ENCODE results near the gene NOXA1. TPM values are rescaled to one million over a fixed set of nuclear protein-coding genes. Genes with fewer than 3 reads are reported as not detected.
A peak's percentile ranks its signal among the peaks of the same experiment; 100 is the strongest.

Gene NOXA1
- total RNA-seq, 1 donor from 2014 or later: 0.50 TPM

- Histone ChIP-seq H2AFZ (ENCODE audit: low read depth, low read length) (peak overlapping the region; percentile 72), H3K9me3 (ENCODE audit: insufficient read depth, low read depth, low read length) (no peaks in the 10 kb centered on the region), H4K20me1 (ENCODE audit: insufficient read depth, low read length) (no peaks in the 10 kb centered on the region), H3K79me2 (ENCODE audit: insufficient read depth, low read length) (no peaks in the 10 kb centered on the region), H3K4me3 (ENCODE audit: insufficient read depth, low read depth, low read length) (peak overlapping the region; percentile 5), H3K9ac (ENCODE audit: low read length) (peak overlapping the region; percentile 60), H3K27me3 (ENCODE audit: insufficient read depth, low read length) (no peaks in the 10 kb centered on the region), H3K4me1 (ENCODE audit: insufficient read depth, low read length) (peaks cover 7% of the 10 kb centered on the region), H3K36me3 (ENCODE audit: insufficient read depth, low read length) (no peaks in the 10 kb centered on the region), H3K4me2 (ENCODE audit: low read length) (peak overlapping the region; percentile 64), H3K27ac (ENCODE audit: low read depth, low read length) (no peak overlapping the region)
- Mint-ChIP-seq H3K4me1 (ENCODE audit: low read depth, unreplicated experiment) (no peaks in the 10 kb centered on the region), H3K36me3 (ENCODE audit: low read depth, unreplicated experiment) (no peaks in the 10 kb centered on the region), H3K9me3 (ENCODE audit: unreplicated experiment) (no peaks in the 10 kb centered on the region), H3K4me3 (ENCODE audit: unreplicated experiment) (no peak overlapping the region), H3K27me3 (ENCODE audit: low read depth, unreplicated experiment) (peaks cover 9% of the 10 kb centered on the region), H3K27ac (ENCODE audit: unreplicated experiment) (no peak overlapping the region)
- DNase-seq (ENCODE audit: low read depth): peak; percentile 72
- TF ChIP-seq CTCF (IDR thresholded peaks at IDR 0.05; ENCODE audit: insufficient read depth, low read depth, low read length): no peak
- TF ChIP-seq EZH2 (IDR thresholded peaks at IDR 0.05; ENCODE audit: insufficient read depth, low read length): no peak
- FAIRE-seq: no peak
These were observed 13.0 kb downstream of the NOXA1 start for GRCh38 chr9:137435980-137436760.

GRCh38 chr9:137436761-137437600, 13.8 kb downstream of the NOXA1 start:
- no peak for FAIRE-seq
- Mint-ChIP-seq H3K4me1 (ENCODE audit: low read depth, unreplicated experiment) (no peaks in the 10 kb centered on the region), H3K36me3 (ENCODE audit: low read depth, unreplicated experiment) (no peaks in the 10 kb centered on the region), H3K27ac (ENCODE audit: unreplicated experiment) (no peak overlapping the region), H3K9me3 (ENCODE audit: unreplicated experiment) (no peaks in the 10 kb centered on the region), H3K27me3 (ENCODE audit: low read depth, unreplicated experiment) (peaks cover 10% of the 10 kb centered on the region), H3K4me3 (ENCODE audit: unreplicated experiment) (no peak overlapping the region)
- Histone ChIP-seq H3K4me1 (ENCODE audit: insufficient read depth, low read length) (peaks cover 7% of the 10 kb centered on the region), H3K4me2 (ENCODE audit: low read length) (no peak overlapping the region), H4K20me1 (ENCODE audit: insufficient read depth, low read length) (no peaks in the 10 kb centered on the region), H3K9ac (ENCODE audit: low read length) (no peak overlapping the region), H3K79me2 (ENCODE audit: insufficient read depth, low read length) (no peaks in the 10 kb centered on the region), H3K27me3 (ENCODE audit: insufficient read depth, low read length) (no peaks in the 10 kb centered on the region), H3K9me3 (ENCODE audit: insufficient read depth, low read depth, low read length) (no peaks in the 10 kb centered on the region), H3K4me3 (ENCODE audit: insufficient read depth, low read depth, low read length) (no peak overlapping the region), H3K27ac (ENCODE audit: low read depth, low read length) (no peak overlapping the region), H2AFZ (ENCODE audit: low read depth, low read length) (no peak overlapping the region), H3K36me3 (ENCODE audit: insufficient read depth, low read length) (no peaks in the 10 kb centered on the region)
- DNase-seq (ENCODE audit: low read depth): no peak
- TF ChIP-seq CTCF (IDR thresholded peaks at IDR 0.05; ENCODE audit: insufficient read depth, low read depth, low read length): no peak
- no peak for TF ChIP-seq EZH2 (IDR thresholded peaks at IDR 0.05; ENCODE audit: insufficient read depth, low read length)
